HEK293T (cell line): Measurements from ENCODE around the gene SORCS3.

ENCODE experiments used
- CTCF ChIA-PET: fragments of 350-600 bp; formaldehyde crosslinking; extraction: SDS; loops from one replicate; lab custom pipeline; 2021; ENCODE audit warnings: antibody characterized with exemption, inconsistent platforms; lab: Yijun Ruan, JAX
- POLR2A ChIA-PET: fragments of 350-600 bp; formaldehyde crosslinking; extraction: SDS; loops from one replicate; lab custom pipeline; 2020; ENCODE audit warnings: antibody characterized with exemption, inconsistent platforms; lab: Yijun Ruan, JAX
- DNase-seq: peaks from one replicate; pipeline ENCODE4 v3.0.0; 2012; ENCODE audit warnings: mixed read lengths; ENCODE audit errors: extremely low spot score
- ARNT ChIP-seq: fragments of 450-650 bp; IDR thresholded peaks from 2 replicates; pipeline ENCODE4 v1.6.1; 2017; ENCODE audit warnings: mild to moderate bottlenecking
- BHLHE40 ChIP-seq: fragments of 450-650 bp; IDR thresholded peaks from 2 replicates; pipeline ENCODE4 v1.6.1; 2016; ENCODE audit warnings: mild to moderate bottlenecking, moderate library complexity, borderline replicate concordance
- CTBP1 ChIP-seq: fragments of 450-650 bp; IDR thresholded peaks from 2 replicates; pipeline ENCODE4 v1.6.1; 2016; ENCODE audit warnings: borderline replicate concordance
- ELF4 ChIP-seq: fragments of 450-650 bp; IDR thresholded peaks from 2 replicates; pipeline ENCODE4 v1.6.1; 2017; ENCODE audit warnings: antibody characterized with exemption
- FOXA1 ChIP-seq: fragments of 450-650 bp; IDR thresholded peaks from 2 replicates; pipeline ENCODE4 v1.6.1; 2016; ENCODE audit warnings: mild to moderate bottlenecking
- FOXK2 ChIP-seq: fragments of 450-650 bp; IDR thresholded peaks from 2 replicates; pipeline ENCODE4 v1.6.1; 2016; ENCODE audit warnings: mild to moderate bottlenecking
- FOXM1 ChIP-seq: fragments of 450-650 bp; IDR thresholded peaks from 2 replicates; pipeline ENCODE4 v1.6.1; 2017; ENCODE audit warnings: mild to moderate bottlenecking, borderline replicate concordance
- HDGF ChIP-seq: fragments of 450-650 bp; IDR thresholded peaks from 2 replicates; pipeline ENCODE4 v1.6.1; 2017; ENCODE audit warnings: antibody characterized with exemption, borderline replicate concordance
- L3MBTL2 ChIP-seq: fragments of 450-650 bp; conservative IDR thresholded peaks from 2 replicates; pipeline ENCODE4 v1.6.1; 2016; ENCODE audit warnings: mild to moderate bottlenecking
- LEF1 ChIP-seq: fragments of 450-650 bp; IDR thresholded peaks from 2 replicates; pipeline ENCODE4 v1.6.1; 2017; ENCODE audit warnings: mild to moderate bottlenecking, borderline replicate concordance
- NFRKB ChIP-seq: fragments of 450-650 bp; IDR thresholded peaks from 2 replicates; pipeline ENCODE4 v1.6.1; 2016; ENCODE audit warnings: mild to moderate bottlenecking, moderate library complexity
- SP1 ChIP-seq: fragments of 450-650 bp; IDR thresholded peaks from 2 replicates; pipeline ENCODE4 v1.6.1; 2017
- SUZ12 ChIP-seq: fragments of 450-650 bp; IDR thresholded peaks from 2 replicates; pipeline ENCODE4 v1.6.1; 2016; ENCODE audit warnings: mild to moderate bottlenecking
- TARDBP ChIP-seq: fragments of 450-650 bp; IDR thresholded peaks from 2 replicates; pipeline ENCODE4 v1.6.1; 2016
- ZNF384 ChIP-seq: fragments of 450-650 bp; IDR thresholded peaks from 2 replicates; pipeline ENCODE4 v1.6.1; 2016
- TF ChIP-seq, protein P1 (sequence below): fragments of 450-650 bp; IDR thresholded peaks from 2 replicates; pipeline ENCODE4 v1.6.1; 2016

Gene SORCS3

DNA sequence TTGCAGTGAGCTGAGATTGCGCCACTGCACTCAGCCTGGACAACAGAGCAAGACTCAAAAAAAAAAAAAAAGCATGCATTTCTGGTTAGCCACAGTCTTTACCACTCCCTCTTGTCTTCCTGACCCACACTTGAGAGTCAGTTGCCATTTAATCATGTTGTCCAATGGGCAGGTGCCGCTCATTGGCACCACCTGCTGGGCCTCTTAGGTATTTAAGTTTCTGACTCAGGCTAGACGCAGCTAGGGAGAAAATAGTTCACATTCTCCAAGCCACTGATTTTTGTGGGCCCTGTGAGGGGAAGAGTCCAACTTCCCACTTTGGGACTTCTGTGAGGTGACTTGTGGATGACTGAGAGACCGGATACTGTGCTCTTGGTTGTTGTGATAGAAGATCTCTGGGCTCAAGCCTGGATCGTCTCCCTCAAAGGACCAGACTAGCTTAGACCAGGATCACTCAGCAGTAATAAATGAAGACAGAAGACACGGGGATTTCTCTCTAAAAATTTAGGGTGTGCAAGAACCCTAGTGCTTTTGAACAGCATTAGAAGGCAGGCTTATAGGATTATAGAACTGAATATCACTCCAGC lies 26.8 kb upstream of the SORCS3 start:
- TF ChIP-seq FOXA1 (no peak), SUZ12 (no peak), L3MBTL2 (no peak), BHLHE40 (no peak), LEF1 (no peak), FOXK2 (no peak), ZNF384 (no peak), SP1 (no peak), NFRKB (no peak), ELF4 (no peak)
- POLR2A ChIA-PET = no interaction called here
- DNase-seq = peak; percentile 65
- CTCF ChIA-PET = interaction anchor here (0.6 to 2.0 kb wide), 8 partner anchors 18 to 826 kb away, joined by 3 to 5 read pairs (median 3); no protein-coding TSS in a partner anchor

DNA sequence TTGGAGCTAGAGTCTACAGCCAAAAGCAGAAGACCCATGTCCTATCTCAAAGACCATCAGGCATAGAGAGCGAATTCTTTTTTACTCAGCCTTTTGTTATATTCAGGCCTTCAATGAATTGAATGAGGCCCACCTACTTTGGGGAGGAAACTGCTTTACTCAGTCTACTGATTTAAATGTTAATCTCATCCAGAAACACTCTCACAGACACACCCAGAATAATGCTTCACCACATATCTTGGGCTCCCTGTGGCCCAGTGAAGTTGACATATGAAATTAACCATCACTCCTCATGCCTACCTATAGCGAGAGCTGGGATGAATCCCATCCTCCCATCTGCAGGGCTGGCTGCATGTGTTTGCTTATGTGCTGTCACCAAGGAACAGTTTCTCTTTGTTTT lies 26.0 kb upstream of the SORCS3 start:
- ChIA-PET CTCF (interaction anchor here (0.6 to 2.0 kb wide), 5 partner anchors 10 to 209 kb away, joined by 3 to 5 read pairs (median 3); no protein-coding TSS in a partner anchor), POLR2A (no interaction called here)
- DNase-seq = no peak
- no peak for TF ChIP-seq NFRKB
- TF ChIP-seq SP1 = no peak
- no peak for TF ChIP-seq ZNF384
- no peak for TF ChIP-seq ARNT
- TF ChIP-seq L3MBTL2 = no peak
- no peak for TF ChIP-seq BHLHE40
- no peak for TF ChIP-seq HDGF
- TF ChIP-seq CTBP1 = no peak
- TF ChIP-seq FOXA1 = no peak
- no peak for TF ChIP-seq LEF1
- no peak for TF ChIP-seq TARDBP
- no peak for TF ChIP-seq SUZ12
- TF ChIP-seq FOXM1 = no peak
- TF ChIP-seq ELF4 = no peak

DNA sequence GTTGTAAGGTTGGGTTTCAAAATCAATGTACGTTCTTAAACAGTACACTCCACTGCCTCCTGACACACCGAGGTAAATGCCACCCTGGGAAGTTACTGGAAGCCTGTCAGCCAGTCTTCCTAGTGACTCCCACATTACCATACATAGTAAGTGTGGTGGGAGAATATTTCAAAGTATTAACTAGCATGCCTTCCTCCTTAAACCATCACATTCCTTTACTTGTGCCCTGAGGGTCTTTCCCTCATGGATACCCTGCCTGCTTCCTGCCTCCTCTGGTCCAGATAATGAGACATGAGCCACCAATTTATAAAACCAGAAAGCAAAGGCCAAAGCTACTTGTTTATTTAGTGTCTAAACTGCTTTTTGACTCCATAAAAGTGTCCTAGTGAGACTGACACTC lies 23.3 kb upstream of the SORCS3 start:
- POLR2A ChIA-PET = no interaction called here
- DNase-seq = no peak
- CTCF ChIA-PET = no interaction called here
- TF ChIP-seq FOXA1 (no peak), ARNT (no peak), HDGF (no peak), L3MBTL2 (no peak)

DNA sequence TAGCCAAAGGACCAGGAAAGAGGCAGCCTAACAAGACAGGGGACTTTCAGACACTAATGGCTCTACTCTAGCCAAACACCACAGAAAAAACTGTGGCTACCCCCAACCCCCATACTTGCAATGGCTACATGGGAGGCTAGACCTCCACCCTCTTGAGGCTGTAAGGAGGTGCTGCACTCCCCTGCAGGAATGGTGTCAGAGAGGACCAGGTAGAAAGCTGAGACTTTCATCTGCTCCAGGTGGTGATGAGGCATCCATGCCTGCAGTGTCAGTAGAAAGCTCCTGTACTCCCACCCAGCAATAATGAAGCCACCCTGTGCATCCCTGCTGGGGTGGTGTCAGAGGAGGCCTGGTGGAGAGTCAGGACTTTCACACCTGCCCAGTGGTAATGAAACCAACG lies 18.9 kb upstream of the SORCS3 start:
- CTCF ChIA-PET = no interaction called here
- POLR2A ChIA-PET = no interaction called here

DNA sequence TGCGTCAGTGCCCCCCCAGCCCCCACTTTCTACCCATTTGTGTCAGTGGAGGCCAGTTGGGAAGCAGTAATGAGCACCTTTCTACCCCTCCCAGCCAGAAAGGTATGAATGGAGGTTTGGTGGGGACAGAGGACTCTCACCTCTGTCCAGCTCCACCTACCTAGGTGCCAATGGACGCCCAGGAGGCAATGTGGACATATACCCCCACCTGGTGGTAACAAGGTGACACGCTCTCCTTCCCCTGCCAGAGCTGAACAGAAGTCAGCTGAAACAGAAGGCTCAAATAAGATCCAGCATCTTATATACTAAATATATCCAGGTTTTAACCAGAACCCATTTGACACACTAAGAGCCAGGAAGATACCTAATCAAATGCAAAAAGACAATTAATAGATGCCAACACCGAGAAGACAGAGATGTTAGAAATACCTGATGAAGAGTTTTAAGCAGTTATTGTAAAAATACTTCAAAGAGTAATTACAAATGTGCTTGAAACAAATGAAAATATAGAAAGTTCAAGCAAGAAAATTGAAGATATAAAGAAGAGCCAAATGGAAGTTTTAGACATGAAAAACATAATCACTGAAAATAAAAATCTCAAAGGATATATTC lies 18.4 kb upstream of the SORCS3 start:
- CTCF ChIA-PET = no interaction called here
- TF ChIP-seq FOXM1 = no peak
- no peak for TF ChIP-seq TARDBP
- POLR2A ChIA-PET = no interaction called here
- peak; percentile 39 for DNase-seq

More for the DNA sequence above, 18.9 kb upstream of the SORCS3 start:
- TF ChIP-seq SUZ12 (no peak), LEF1 (no peak), ELF4 (no peak), TARDBP (no peak), FOXK2 (no peak), FOXA1 (no peak)
- no peak for DNase-seq

DNA sequence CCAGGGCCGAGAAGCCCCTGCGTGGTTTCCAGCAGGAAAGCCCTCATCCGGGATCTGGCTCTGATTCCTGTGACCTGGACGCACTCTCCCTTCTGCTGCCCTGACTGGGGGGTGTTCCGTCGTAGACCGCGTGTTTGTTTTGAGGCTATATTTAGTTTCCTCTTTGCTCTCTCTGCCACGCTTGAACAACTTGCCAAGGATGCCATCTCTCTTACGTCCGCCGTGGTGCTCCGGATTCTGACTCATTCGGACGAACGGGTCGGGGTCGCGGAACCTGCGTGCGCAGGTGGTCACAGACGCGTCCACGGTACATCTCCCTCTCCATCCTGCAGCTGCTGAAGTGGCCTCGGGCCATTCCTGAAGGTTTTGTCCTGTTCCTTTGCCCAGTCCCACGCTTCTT lies 10.4 kb upstream of the SORCS3 start:
- DNase-seq = no peak
- POLR2A ChIA-PET = no interaction called here
- CTCF ChIA-PET = no interaction called here
- TF ChIP-seq L3MBTL2 (no peak), TARDBP (no peak), SP1 (no peak), ELF4 (no peak), ZNF384 (no peak), HDGF (no peak), LEF1 (no peak), ARNT (no peak), SUZ12 (no peak), FOXM1 (no peak), BHLHE40 (no peak), NFRKB (no peak), FOXA1 (no peak), CTBP1 (no peak), FOXK2 (no peak)
- TF ChIP-seq, protein P1, sequence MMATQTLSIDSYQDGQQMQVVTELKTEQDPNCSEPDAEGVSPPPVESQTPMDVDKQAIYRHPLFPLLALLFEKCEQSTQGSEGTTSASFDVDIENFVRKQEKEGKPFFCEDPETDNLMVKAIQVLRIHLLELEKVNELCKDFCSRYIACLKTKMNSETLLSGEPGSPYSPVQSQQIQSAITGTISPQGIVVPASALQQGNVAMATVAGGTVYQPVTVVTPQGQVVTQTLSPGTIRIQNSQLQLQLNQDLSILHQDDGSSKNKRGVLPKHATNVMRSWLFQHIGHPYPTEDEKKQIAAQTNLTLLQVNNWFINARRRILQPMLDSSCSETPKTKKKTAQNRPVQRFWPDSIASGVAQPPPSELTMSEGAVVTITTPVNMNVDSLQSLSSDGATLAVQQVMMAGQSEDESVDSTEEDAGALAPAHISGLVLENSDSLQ = no peak

DNA sequence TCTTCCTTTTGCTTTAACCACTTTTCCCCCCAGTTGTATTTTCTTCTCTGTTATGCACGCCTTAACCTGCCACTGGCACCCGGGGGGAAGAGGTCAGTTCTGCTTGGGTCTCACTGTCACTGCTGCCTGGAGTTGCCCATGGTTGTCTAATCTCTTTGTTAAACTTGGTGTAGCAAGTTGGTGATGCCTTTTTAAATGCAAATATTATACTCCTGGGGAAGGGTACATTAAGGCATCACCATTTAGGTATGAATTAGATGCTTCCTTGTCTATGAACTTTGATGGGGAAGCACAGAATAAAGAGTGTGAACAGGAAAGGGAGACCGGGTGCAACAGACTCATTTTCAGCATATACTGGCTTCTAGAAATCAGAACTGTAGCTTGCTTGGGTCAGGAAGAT lies 9.1 kb upstream of the SORCS3 start:
- ChIA-PET POLR2A (no interaction called here), CTCF (interaction anchor here (0.9 kb wide), 1 partner anchor 18 kb away, joined by 4 read pairs; no protein-coding TSS in a partner anchor)
- no peak for DNase-seq
- TF ChIP-seq FOXM1 = no peak
- no peak for TF ChIP-seq ELF4
- TF ChIP-seq TARDBP = no peak
- TF ChIP-seq FOXK2 = no peak
- no peak for TF ChIP-seq FOXA1
- TF ChIP-seq LEF1 = no peak
- no peak for TF ChIP-seq ZNF384
- TF ChIP-seq SP1 = no peak
- no peak for TF ChIP-seq CTBP1
- TF ChIP-seq NFRKB = no peak
- no peak for TF ChIP-seq BHLHE40
- TF ChIP-seq ARNT = no peak
- TF ChIP-seq SUZ12 = no peak
- TF ChIP-seq, protein P1 = no peak
- TF ChIP-seq L3MBTL2 = no peak
- TF ChIP-seq HDGF = no peak
